HG02840 (cell line): Measurements from ENCODE around the gene SLCO3A1.
"Not testable (repeated sequence)": the region's sequence is repeated elsewhere in the genome, so short reads cannot be mapped to it uniquely, and the experiment has no call there.

Experiments
- ATAC-seq: cut with Tn5 transposase; IDR thresholded peaks from one replicate; pipeline ENCODE4 v1.9.1; 2021; ENCODE audit warnings: mild to moderate bottlenecking, moderate library complexity, moderate number of reproducible peaks; ENCODE audit not compliant: unreplicated experiment, low FRiP score

Gene SLCO3A1

GRCh38 chr15:91954292-91954691 lies 100.8 kb downstream of the SLCO3A1 start:
- no peak for ATAC-seq

GRCh38 chr15:91956026-91956723 lies 102.7 kb downstream of the SLCO3A1 start:
- ATAC-seq: no peak

GRCh38 chr15:91961357-91961756 lies 107.8 kb downstream of the SLCO3A1 start:
- no peak for ATAC-seq

GRCh38 chr15:91963747-91964146 lies 110.2 kb downstream of the SLCO3A1 start:
- ATAC-seq: not testable (repeated sequence)

GRCh38 chr15:91965501-91966193 lies 112.1 kb downstream of the SLCO3A1 start:
- no peak for ATAC-seq

GRCh38 chr15:91966194-91966552 lies 112.7 kb downstream of the SLCO3A1 start:
- no peak for ATAC-seq

GRCh38 chr15:91967935-91968606 lies 114.6 kb downstream of the SLCO3A1 start:
- ATAC-seq: no peak

GRCh38 chr15:91968610-91969009 lies 115.1 kb downstream of the SLCO3A1 start:
- no peak for ATAC-seq

GRCh38 chr15:91970142-91970541 lies 116.6 kb downstream of the SLCO3A1 start:
- ATAC-seq: no peak

GRCh38 chr15:91973481-91973880 lies 120.0 kb downstream of the SLCO3A1 start:
- no peak for ATAC-seq

- ATAC-seq: no peak
These were observed 120.8 kb downstream of the SLCO3A1 start for GRCh38 chr15:91974321-91974720.

GRCh38 chr15:91975241-91975978 lies 121.9 kb downstream of the SLCO3A1 start:
- no peak for ATAC-seq

- ATAC-seq: no peak
These were observed 123.5 kb downstream of the SLCO3A1 start for GRCh38 chr15:91976966-91977365.

- ATAC-seq: no peak
These were observed 127.2 kb downstream of the SLCO3A1 start for GRCh38 chr15:91980502-91981267.

- no peak for ATAC-seq
These were observed 128.6 kb downstream of the SLCO3A1 start for GRCh38 chr15:91981821-91982800.

- ATAC-seq: no peak
These were observed 130.3 kb downstream of the SLCO3A1 start for GRCh38 chr15:91983729-91984340.

- no peak for ATAC-seq
These were observed 131.8 kb downstream of the SLCO3A1 start for GRCh38 chr15:91985297-91985696.

GRCh38 chr15:91988071-91988470 lies 134.6 kb downstream of the SLCO3A1 start:
- ATAC-seq: no peak

GRCh38 chr15:91988655-91989054 lies 135.1 kb downstream of the SLCO3A1 start:
- no peak for ATAC-seq
